Stomach (tissue), 4 donors: ENCODE results near the gene PDCD6IP.
"Not testable (repeated sequence)": the region's sequence is repeated elsewhere in the genome, so short reads cannot be mapped to it uniquely, and the experiment has no call there.

Source experiments
- CTCF ChIP-seq, 7 experiments: fragments of 450-650 bp in 4 of 7; fragments of 200-600 bp in 3 of 7; sonication (generic) in 3 of 7; IDR thresholded peaks; one replicate each; pipeline ENCODE4 v1.5.1; 2016 to 2019; ENCODE audit warnings: antibody characterized with exemption in 7 of 7, control low read depth in 2 of 7, mild to moderate bottlenecking in 1 of 7
- EP300 ChIP-seq: sonication (generic); formaldehyde crosslinking; IDR thresholded peaks from one replicate; pipeline ENCODE4 v1.6.1; 2017; ENCODE audit warnings: antibody characterized with exemption
- POLR2A ChIP-seq, 4 donors: fragments of 450-650 bp; IDR thresholded peaks; one replicate each; pipeline ENCODE4 v1.6.1; 2016; ENCODE audit warnings: antibody characterized with exemption in 4 of 4, control low read depth in 2 of 4, mild to moderate bottlenecking in 1 of 4, moderate library complexity in 1 of 4
- POLR2AphosphoS5 ChIP-seq, 3 donors: sonication (generic); formaldehyde crosslinking; IDR thresholded peaks; one replicate each; pipeline ENCODE4 v1.6.1; 2016; ENCODE audit warnings: antibody characterized with exemption in 3 of 3

GRCh38 chr3:33754391-33754790, 44.0 kb upstream of the PDCD6IP start:
- TF ChIP-seq CTCF (IDR thresholded peaks at IDR 0.05); POLR2AphosphoS5 (IDR thresholded peaks at IDR 0.05); EP300; POLR2A (IDR thresholded peaks at IDR 0.05): not testable (repeated sequence)
